EH (cell line): Measurements from ENCODE around the gene NUMB.

Experiments
- DNase-seq: peaks from one replicate; pipeline ENCODE4 v3.0.0-alpha.2; 2015; ENCODE audit warnings: low read depth

The NUMB gene

DNA sequence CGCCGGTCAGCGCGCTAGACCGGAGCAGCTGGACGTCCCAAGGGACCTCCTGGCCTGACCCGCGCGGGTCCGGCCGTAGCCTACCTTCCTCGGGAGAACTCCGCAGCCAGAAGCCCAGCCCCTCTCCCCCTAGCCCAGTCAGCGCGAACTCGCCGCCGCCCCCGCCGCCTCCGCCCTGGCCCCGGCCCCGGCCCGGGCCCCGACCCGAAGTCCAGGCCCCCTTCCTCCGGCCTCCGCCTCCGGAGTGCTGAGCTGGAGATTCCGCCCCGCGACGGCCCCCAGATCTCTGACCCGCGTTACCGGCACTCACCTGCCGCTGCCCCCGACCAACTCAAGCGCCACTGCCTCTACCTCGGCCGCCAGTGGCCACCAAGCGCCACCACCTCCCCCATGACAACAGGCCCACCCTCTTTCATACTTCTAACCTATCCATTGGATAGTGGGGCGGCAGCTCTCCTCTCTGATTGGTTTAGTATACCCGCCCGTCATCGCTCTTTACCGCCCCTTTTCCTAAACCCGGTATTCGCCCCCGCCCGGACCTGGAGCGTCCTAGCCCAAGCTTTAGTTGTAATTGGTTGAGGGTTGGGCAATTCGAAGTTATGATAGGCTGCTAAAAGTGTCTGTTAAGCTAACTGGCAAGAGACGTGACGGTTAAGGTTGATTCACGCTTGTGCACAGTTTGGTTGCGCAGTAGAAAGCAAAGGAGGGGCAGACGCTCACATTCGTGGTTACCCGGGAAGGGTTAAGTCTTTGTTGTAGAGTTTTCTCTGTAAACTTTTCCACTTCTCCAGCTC lies at the start of gene NUMB:
TSS of gene NUMB (minus strand) at position 364 of the 794 bp plus-strand sequence. CDS start 102,795 bp downstream, outside the sequence.
- peak; percentile 100 for DNase-seq

DNA sequence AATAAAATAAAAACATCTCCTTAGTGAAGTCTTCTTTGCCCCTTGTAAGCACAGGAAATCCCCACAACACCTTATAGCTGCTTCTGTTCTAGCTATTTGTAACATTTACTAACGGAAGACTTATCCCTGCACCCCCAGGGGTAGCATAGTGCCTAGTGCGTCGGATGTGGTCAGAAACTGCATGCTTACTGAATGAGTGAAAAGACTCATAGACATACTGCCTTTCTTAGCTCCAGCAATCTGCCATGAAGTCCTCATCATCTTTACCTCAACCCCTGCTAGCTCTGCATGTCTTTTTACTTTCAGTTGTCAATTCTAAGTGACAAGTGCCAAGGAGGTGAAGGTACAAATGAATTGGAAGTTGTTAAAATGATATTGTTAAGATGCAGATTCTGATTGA lies 45.3 kb upstream of the NUMB start:
- DNase-seq = peak; percentile 79

DNA sequence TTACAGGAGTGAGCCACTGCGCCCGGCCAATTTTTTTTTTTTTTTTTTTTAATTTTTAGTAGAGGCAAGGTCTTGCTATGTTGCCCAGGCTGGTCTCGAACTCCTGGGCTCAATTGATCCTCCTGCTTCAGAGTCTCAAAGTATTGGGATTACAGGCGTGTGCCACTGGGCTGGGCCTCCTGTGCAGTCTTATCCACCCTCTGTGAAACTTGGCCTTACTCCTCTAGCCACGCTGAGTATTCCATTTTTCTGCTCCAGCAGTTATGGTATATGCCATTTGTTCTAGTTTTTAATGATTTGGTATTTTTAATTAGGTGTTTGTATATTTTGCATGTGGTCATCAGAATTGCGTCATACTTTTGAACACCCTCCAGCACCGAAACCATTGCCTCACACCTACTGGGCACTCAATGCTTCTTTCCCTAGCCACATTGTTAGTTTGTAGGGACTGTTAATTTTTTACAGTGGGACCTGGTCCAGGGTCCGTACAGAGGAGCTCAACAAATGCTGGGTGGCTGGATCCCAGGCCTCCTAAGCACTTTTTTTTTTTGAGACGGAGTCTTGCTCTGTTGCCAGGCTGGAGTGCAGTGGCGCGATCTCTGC lies 43.8 kb upstream of the NUMB start:
- peak; percentile 25 for DNase-seq

DNA sequence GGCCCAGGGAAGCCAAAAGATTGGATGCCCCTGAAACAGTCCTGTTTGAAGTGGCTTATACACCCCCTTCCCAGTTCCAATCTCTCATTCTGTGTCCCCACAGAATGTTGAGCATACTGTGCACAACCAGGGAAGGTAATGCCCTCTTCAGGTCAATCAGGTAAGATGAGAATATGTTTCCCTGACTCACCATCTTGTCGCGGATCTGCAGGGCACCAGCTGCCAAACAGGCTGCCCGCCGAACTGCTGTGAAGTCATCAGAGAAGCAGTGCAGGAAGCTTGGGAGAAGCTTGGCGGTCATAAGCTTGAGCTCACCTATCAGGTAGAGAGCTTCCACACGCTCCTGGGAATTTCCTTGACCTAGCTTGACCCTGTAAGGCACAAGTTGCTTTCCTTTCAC lies 42.0 kb upstream of the NUMB start:
- no peak for DNase-seq

DNA sequence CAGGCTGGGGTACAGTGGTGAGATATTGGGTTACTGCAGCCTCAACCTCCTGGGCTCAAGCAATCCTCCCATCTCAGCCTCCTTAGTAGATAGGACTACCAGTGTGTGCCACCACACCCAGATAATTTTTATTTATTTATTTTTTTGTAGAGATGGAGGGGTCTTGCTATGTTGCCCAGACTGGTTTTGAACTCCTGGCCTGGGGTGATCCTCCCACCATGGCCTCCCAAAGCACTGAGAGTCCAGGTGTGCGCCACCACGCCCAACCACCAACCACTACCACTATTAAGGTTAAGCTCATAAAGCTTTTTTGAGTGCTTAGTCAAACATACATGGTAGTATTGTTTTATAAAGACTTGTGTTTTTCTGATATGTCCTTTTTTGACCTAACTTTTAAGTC lies 36.2 kb upstream of the NUMB start:
- no peak for DNase-seq

DNA sequence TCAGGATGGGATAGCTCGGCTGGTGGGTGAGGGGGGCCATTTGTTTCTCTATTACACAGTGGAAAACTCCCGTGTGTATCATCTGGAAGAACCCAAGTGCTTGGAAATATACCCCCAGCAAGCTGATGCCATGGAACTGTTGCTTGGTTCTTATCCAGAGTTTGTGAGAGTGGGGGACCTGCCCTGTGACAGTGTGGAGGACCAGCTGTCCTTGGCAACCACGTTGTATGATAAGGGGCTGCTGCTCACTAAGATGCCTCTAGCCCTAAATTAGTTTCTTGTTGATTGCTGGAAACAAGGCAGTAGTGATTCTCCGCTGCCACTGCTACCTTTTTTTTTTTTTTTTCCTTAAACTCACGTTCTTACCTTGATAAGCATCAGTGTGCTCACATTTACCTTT lies 34.3 kb upstream of the NUMB start:
- DNase-seq = no peak

DNA sequence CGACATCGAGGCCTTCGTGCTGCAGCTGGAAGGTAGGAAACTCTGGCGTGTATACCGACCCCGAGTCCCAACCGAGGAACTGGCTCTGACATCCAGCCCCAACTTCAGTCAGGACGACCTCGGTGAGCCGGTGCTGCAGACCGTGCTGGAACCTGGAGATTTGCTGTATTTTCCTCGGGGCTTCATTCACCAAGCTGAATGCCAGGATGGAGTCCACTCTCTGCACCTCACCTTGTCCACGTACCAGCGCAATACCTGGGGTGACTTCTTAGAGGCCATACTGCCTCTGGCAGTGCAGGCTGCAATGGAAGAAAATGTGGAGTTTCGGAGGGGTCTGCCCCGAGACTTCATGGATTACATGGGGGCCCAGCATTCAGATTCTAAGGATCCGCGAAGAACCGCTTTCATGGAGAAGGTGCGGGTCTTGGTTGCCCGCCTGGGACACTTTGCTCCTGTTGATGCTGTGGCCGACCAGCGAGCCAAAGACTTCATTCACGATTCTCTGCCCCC lies 33.8 kb upstream of the NUMB start:
- no peak for DNase-seq

DNA sequence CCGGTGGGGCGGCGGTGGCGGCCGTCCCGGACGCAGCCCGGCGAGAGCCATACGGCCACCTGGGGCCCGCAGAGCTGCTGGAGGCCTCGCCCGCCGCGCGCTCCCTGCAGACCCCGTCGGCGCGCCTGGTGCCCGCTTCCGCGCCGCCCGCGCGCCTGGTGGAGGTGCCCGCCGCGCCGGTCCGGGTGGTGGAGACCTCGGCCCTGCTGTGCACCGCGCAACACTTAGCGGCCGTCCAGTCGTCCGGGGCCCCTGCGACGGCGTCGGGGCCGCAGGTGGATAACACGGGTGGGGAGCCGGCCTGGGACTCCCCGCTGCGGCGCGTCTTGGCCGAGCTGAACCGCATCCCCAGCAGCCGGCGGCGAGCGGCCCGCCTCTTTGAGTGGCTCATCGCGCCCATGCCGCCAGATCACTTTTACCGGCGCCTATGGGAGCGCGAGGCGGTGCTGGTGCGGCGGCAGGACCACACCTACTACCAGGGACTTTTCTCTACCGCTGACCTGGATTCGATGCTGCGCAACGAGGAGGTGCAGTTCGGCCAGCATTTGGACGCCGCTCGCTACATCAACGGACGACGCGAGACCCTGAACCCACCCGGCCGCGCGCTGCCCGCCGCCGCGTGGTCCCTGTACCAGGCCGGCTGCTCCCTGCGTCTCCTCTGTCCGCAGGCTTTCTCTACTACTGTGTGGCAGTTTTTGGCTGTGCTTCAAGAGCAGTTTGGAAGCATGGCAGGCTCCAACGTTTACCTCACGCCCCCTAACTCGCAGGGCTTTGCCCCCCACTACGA lies 33.1 kb upstream of the NUMB start:
- peak; percentile 69 for DNase-seq

DNA sequence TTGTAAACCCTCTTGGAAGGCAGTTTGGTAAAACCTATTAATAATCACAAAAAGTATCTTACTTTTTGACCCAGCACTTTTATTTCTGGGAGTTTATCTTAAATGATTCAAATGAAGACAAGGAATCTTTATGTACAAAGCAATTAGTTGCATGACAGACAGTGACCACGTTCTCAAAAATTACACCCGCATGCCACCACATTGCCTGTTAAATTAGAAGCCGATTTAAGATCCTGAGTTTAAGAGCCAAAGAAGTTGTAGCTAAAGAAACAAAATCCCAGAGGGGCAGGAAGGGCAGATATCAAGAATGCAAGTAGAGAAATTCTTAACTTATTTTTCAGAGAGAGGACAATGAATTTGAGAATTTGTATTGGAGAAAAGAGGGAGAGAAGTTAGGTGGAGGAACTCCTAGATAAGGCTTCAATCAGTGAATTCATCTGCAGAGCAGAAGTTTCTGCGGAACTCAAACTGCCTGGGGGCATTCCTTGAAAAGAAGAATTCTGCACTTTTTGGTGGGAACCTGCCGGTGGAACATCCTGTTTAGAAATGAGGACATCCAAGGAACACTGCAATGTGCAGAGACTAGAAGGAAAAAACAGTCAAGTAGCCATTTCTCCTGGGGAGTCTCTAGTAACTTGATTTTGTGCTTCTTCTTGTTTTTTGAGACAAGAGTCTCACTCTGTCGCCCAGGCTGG lies 31.3 kb upstream of the NUMB start:
- peak; percentile 76 for DNase-seq

DNA sequence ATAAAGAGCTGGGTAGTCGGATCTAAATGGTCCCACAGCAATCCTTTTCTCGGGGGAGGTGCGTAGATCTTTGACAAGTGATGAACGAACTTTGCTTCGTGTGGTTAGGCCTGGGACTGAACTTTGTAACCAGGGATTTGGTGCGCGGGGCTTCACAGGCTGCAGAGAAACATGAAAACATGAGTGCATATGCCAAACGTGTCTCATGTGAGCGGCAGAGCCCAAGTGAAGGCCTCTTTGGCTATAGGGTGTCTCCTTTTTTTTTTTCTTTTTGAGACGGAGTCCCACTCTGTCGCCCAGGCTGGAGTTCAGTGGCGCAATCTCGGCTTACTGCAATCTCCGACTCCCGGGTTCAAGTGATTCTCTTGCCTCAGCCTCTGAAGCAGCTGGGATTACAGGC lies 20.3 kb upstream of the NUMB start:
- DNase-seq = no peak

DNA sequence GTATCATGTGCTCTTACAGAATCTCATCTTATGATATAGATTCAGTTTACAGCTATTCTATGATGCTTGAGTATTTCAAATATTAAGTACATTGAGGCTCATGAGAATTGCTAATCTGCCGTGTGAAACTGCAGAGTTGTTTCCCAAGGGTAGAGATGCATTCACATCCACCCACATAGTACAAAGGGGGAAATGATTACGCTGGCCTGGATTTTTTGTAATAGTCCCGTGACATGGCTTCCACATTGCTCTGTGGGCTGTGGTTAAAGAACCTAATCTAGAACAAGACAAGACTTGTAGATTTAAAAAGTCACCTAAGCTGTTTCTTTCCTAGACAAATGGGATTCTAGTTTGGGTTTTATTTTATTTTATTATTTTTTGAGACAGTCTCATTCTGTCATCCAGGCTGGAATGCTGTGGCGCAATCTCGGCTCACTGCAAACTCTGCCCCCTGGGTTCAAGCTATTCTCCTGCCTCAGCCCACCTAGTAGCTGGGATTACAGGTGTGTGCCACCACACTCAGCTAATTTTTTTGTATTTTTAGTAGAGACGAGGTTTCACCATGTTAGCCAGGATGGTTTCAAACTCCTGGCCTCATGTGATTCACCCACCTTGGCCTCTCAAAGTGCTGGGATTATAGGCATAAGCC lies 19.4 kb upstream of the NUMB start:
- DNase-seq = no peak

DNA sequence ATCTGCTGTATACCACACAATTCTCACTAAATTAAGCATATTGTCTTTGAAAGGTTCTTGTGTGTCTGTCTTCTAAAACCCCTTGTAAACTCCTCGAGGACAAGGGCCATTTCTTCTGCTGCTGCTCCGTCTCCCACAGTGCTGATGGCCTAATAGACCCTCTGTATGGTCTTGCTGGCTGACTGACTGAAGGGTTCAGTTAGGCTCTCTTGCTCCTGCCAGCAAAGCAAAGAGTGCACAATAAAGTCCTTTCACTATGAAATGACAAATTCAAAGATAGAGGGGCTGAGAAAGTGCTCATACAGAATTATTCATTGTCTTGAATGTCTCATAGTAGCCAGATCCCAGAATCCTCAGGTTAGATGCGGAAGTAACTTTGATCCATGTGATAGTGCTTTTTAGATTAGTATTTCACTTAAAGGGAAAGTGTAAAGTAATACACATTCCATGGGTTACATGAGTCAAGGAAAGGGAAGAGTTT lies 18.1 kb upstream of the NUMB start:
- DNase-seq = no peak

DNA sequence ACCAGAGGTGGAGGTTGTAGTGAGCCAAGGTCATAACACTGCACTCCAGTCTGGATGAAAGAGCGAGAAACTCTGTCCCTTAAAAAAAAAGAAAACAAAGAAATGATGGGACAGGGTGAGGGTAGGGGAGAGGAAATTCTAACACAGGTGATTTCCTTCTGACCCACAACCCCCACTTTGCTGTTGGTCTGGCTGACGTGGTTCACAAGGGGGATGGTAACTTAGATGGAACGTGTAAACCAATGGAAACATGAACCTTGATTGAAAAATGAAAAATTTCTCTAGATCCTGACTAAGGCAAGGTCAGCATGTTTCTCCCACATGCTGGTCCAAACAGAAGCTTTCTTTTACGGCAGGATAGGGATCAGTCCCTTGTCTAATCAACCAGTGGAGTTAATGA lies 16.6 kb upstream of the NUMB start:
- no peak for DNase-seq

DNA sequence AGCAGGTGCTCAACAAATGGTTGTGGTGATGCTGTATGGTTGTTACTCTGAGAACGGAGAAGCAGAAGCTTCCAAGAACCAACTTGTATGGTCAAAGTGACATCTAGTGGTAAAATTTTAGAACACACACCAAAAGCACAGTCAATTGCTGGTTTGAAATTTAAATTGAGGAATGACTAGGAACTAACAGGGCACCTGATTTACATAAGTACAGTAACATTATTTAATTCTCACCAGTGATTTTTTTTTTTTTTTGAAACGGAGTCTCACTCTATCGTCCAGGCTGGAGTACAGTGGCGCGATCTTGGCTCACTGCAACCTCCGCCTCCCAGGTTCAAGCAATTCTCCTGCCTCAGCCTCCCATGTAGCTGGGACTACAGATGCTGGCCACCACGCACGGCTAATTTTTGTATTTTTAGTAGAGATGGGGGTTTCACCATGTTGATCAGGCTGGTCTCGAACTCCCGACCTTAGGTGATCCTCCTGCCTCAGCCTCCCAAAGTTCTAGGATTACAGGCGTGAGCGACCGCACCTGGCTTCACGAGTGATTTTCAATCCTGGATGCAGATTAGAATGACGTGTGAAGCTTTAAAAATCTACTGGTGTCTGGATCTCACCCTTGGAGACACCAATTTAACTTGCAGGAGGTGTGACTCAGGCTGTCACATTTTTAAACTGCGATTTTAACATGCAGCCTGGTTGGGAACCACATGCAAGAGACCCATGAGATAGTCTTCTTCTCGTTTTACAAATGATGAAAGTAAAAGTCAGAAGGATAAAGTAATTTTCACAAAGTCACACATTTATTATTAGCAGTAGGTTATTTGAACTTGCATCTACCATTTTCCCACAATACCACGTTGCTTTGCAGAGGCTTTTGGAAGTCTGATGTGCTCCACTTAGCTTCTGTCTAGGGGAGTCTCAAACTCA lies 14.1 kb upstream of the NUMB start:
- peak; percentile 73 for DNase-seq

DNA sequence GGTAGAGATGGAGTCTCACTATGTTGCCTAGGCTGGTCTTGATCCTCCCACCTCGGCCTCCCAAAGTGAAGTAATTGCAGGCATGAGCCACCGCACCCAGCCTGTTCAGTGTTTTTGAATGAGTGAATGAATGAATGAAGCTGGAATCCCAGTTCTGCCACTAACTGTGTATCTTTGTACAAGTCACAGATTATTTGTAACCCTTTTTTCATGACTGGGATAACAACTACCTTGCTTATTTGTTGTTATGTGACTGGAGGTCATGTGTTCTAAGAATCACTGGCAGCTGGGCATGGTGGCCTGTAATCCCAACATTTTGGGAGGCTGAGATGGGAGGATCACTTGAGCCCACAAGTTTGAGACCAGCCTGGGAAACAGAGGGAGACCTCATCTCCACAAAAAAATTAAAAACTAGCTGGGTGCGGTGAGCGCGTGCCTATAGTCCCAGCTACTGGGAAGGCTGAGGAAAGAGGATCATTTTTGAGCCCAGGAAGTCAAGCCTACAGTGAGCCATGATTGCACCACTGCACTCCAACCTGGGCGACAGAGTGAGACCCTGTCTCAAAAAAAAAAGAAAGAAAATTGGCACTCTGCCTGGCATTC lies 13.3 kb upstream of the NUMB start:
- DNase-seq = no peak

DNA sequence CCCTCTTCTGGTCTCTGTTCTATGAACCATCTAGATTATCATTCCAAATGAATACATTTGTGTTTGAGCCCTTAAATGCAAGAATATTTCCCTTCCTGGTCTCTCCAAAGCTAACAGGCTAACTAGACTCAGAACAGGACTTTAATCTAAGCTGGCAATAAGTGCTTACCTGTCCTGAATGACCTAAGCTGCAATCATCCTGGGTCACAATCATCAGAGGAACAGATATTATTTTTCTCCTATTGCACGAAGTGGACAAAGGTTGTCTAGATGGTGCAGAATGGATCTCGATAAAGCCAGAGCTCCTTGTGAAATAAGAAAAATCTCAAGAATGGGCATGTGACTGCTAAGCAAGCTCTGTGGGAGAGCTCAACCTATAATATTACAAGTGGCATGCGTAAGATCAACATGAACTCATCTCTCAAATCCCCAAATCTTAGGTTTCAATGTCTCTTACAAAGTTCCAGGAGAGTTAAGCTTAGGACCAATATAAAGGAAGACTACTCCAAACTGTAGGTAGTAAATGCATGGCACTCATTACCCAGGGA lies 10.6 kb upstream of the NUMB start:
- peak; percentile 27 for DNase-seq

DNA sequence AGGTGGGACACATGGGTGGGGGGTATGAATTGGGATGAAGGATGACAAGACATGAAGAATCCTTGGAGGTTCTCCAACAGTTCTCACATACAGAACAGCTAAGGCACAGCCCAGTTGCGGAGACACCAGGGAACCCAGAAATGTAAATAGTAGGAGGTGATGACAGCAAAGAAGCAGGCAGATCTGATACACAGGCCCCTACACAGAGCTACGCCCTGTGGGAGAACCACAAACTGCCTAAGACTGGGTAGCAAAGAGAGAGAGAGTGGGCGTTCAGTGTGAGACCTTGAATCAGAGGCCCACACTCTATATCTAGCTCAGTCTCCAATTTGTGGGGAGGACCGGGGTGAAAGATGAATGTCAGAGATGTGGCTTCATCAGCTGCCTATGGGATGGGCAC lies 9.5 kb upstream of the NUMB start:
- no peak for DNase-seq

DNA sequence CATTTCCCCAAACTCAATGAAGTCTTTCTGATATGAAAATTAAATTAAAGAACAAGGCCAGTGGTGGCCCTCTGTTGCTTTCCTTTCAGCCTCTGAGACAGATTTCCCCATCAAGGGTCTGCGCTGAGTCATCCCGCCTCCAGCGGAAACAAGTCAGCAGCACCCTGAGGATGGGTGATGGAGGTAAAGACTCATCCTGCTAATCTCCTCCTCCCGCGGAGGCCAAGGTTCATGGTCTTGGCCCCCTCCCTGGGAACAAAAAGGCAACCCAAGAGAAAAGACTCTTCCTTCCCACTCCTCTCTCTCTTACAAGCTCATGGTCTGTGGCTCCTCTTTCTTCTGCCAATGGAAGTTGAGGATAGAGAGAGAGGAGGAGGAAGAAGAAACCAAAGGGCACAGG lies 9.0 kb upstream of the NUMB start:
- no peak for DNase-seq

DNA sequence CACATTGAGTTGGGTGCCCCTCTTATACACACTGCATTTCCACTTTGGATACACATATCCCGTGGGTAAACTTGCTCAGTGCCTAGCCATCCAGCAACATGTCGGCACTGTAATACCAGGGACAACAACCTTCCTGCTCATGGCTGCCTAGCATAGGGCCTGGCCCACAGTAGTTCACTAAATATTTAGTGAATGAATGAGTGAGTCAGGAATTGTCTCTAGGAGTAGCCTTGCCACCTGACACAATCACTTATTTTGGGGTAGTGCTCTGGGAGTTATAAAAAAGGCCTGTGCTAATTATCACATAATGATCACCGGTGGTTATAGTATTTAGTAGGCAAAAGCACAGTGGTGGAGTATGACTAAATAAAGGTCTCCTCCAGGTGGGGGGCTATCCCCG lies 8.5 kb upstream of the NUMB start:
- no peak for DNase-seq
